ENCODE results near the gene TMIGD3.

DNA sequence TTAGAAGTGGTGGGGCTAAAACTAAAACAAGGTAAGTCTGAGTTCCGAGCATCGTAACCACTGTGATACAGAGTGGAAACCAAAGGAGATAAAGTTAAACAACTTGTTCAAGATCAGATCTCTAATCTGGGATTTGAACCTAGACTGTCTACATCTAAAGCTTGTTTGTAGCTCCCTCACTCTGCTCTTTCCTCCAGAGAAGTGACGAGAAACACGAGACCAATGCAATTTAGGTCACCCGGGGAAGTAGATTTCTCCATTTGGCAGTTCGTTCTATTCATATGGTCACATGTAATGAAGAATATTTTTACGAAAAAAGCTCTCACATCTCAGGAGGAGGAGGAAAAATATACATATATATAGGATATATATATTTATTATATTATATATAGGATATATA, 1.8 kb downstream of the TMIGD3 start:
- TF ChIP-seq CTCF (IDR thresholded peaks at IDR 0.05; ENCODE audit: insufficient read depth, low read length) = no peak
- TF ChIP-seq SPI1 (IDR thresholded peaks at IDR 0.05; ENCODE audit: borderline replicate concordance, low read depth) = no peak
- TF ChIP-seq POLR2AphosphoS5 (IDR thresholded peaks at IDR 0.05; ENCODE audit: low read depth) = no peak
- no peak for TF ChIP-seq GABPA (IDR thresholded peaks at IDR 0.05; ENCODE audit: low read depth)

Data from HL-60 (cell line).